ENCODE results near the gene ZNF554. TPM values are rescaled to one million over a fixed set of nuclear protein-coding genes. Genes with fewer than 3 reads are reported as not detected.
"Not testable (repeated sequence)": the region's sequence is repeated elsewhere in the genome, so short reads cannot be mapped to it uniquely, and the experiment has no call there.

ZNF554 gene
- total RNA-seq, 1 donor from 2014 or later: 4.2 TPM

DNA sequence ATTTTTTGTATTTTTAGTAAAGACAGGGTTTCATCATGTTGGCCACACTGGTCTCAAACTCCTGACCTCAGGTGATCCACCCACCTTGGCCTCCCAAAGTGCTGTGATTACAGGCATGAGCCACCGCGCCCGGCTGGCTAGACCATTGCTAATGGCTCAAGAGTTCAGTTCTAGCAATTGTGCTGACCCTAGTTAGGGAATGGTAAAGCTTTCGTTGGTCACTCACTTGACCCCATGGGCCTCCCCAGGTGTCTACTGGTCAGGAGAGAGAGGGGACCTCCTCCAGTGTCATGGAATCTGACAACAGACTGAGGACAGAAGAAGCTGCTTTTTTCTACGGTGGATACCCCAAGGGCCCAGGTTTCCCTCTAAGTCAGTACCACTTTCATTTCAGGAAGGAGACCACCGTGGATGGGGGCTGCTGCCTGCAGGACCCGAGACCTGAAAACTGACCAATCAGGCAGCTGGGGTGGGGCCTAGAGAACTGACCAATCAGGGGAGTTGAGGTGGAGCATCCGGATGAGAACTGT is 46.9 kb downstream of the ZNF554 start:
- DNase-seq: no peak
- Histone ChIP-seq H3K4me1 (no peaks in the 10 kb centered on the region), H3K27ac (no peak overlapping the region), H3K36me3 (no peaks in the 10 kb centered on the region), H3K9me3 (no peaks in the 10 kb centered on the region), H3K27me3 (ENCODE audit: low read depth) (no peaks in the 10 kb centered on the region), H3K4me3 (no peak overlapping the region)
- intact Hi-C loops (cut with DNase I): no loop called here
- ATAC-seq: no peak
- TF ChIP-seq, protein P1, sequence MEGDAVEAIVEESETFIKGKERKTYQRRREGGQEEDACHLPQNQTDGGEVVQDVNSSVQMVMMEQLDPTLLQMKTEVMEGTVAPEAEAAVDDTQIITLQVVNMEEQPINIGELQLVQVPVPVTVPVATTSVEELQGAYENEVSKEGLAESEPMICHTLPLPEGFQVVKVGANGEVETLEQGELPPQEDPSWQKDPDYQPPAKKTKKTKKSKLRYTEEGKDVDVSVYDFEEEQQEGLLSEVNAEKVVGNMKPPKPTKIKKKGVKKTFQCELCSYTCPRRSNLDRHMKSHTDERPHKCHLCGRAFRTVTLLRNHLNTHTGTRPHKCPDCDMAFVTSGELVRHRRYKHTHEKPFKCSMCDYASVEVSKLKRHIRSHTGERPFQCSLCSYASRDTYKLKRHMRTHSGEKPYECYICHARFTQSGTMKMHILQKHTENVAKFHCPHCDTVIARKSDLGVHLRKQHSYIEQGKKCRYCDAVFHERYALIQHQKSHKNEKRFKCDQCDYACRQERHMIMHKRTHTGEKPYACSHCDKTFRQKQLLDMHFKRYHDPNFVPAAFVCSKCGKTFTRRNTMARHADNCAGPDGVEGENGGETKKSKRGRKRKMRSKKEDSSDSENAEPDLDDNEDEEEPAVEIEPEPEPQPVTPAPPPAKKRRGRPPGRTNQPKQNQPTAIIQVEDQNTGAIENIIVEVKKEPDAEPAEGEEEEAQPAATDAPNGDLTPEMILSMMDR (IDR thresholded peaks at IDR 0.05): no peak

DNA sequence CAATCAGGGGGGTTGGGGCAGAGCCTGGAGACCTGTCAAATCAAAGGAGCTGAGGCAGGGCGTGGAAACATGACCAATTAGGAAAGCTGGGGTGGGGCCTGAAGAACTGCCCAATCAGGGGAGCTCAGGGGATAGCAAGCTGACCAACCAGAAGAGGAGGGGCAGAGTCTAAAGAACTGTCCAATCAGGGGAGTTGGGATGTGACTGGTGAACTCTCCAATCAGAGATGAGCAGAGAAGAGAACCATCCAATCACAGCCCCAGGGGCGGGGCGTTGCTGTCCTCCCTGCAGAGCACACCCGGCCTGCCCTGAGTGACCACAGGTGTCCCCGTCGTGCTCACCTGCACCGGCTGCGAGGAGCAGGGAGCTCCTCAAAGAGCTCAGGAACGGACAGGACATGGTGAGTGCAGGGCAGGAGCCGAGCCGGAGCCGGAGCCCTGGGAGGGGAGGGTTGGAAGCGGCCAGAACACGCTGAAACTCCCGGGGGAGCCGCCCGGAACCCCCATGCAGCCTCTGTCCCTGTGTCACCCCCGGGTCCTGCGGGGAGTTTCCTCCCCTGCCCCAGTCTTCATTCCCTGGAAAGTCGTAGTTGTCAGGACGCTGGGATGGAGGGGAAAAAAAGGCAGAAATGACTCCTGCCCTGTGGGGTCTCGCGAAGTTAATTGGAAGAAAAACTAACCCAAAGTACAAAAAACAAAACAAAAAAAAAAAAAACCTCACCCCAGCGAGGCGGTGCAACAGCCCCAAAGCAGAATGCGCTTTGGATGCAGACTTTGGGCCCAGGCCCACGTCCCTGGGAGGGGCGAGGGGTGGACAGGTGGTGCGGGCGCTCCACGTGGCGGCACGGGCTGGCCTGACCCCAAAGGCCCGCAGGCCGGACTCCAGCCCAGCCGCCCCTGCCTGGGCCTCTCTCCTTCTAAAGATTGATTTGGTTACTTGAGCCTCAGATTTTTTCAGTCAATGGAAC is 47.6 kb downstream of the ZNF554 start, which contains the start of gene ZNF556:
ZNF556 (plus strand) TSS at position 311 of the 967 bp plus-strand sequence; CDS start at position 398, 87 bp downstream.
- DNase-seq (no peak), ATAC-seq (peak in 1 of 2 donors; percentile 42)
- Histone ChIP-seq H3K36me3 (no peaks in the 10 kb centered on the region), H3K27ac (no peak within 1 kb of the TSS), H3K27me3 (ENCODE audit: low read depth) (no peaks in the 10 kb centered on the region), H3K4me1 (no peaks in the 10 kb centered on the region), H3K9me3 (no peaks in the 10 kb centered on the region), H3K4me3 (no peak within 1 kb of the TSS)
- TF ChIP-seq, protein P1 (IDR thresholded peaks at IDR 0.05): no peak
- intact Hi-C loops (cut with DNase I): no loop called here

DNA sequence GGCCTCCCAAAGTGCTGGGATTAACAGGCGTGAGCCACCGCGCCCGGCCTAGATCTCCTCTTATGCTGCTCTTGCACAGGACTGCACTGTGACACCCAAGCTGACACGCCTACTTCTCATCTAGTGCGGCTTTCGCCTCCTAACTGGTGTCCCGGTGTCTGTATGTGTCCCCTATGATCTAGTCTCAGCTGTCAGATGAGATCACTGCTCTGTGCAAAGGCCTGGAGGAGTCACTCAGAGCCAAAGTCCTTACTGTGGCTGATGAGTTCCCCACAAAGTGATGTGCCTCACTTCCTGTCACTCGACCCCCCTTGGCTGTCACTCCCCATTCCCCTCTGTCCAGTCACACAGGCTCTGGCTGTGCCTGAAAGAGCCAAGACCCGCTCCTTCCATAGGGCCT is 50.0 kb downstream of the ZNF554 start:
- ATAC-seq (no peak), DNase-seq (no peak)
- no peak overlapping the region for H3K27ac ChIP-seq
- H3K4me1 ChIP-seq: no peaks in the 10 kb centered on the region
- no peaks in the 10 kb centered on the region for H3K36me3 ChIP-seq
- H3K9me3 ChIP-seq: no peaks in the 10 kb centered on the region
- H3K27me3 ChIP-seq (ENCODE audit: low read depth): no peaks in the 10 kb centered on the region
- TF ChIP-seq, protein P1 (IDR thresholded peaks at IDR 0.05): no peak
- intact Hi-C loops (cut with DNase I): no loop called here
- no peak overlapping the region for H3K4me3 ChIP-seq

DNA sequence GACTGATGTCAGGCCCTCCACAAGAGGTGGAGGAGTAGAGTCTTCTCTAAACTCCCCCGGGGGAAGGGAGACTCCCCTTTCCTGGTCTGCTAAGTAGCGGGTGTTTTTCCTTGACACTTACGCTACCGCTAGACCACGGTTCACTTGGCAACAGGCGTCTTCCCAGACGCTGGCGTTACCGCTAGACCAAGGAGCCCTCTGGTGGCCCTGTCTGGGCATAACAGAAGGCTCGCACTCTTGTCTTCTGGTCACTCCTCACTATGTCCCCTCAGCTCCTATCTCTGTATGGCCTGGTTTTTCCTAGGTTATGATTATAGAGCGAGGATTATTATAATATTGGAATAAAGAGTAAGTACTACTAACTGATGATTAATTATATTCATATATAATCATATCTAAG is 52.5 kb downstream of the ZNF554 start:
- H3K27me3 ChIP-seq (ENCODE audit: low read depth); intact Hi-C loops (cut with DNase I); H3K27ac ChIP-seq: not testable (repeated sequence)

DNA sequence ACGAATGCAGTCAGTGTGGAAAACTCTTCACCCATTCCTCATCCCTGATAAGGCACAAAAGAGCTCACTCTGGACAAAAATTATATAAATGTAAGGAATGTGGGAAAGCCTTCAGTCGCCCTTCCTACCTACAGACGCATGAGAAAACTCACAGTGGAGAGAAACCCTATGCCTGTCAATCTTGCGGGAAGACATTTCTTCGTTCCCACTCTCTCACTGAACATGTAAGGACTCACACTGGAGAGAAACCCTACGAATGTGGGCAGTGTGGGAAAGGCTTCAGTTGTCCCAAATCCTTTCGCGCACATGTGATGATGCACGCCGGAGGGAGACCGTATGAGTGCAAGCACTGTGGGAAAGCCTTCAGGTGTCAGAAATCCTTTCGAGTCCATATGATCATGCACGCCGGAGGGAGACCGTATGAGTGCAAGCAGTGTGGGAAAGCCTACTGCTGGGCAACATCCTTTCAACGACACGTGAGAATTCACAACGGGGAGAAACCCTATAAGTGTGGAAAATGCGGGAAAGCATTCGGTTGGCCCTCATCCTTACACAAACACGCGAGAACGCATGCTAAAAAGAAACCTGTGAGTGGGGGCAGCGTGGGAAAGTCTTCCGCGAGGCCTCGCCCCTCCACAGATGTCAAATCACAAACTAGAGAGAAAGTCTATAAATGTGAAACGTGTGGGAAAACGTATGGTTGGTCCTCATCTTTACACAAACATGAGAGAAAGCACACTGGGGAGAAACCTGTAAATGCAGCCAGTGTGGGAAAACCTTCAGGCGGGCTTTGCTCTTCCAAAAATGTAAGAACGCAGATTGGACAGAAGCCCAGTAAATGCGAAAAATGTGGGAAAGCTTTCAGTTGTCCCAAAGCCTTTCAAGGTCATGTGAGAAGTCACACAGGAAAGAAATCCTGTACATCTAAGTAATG is 58.0 kb downstream of the ZNF554 start:
- Histone ChIP-seq H3K36me3 (no peaks in the 10 kb centered on the region), H3K4me3 (no peak overlapping the region), H3K27me3 (ENCODE audit: low read depth) (no peaks in the 10 kb centered on the region), H3K4me1 (no peaks in the 10 kb centered on the region), H3K27ac (no peak overlapping the region), H3K9me3 (peaks cover 29% of the 10 kb centered on the region)
- intact Hi-C loops (cut with DNase I): no loop called here
- TF ChIP-seq, protein P1 (IDR thresholded peaks at IDR 0.05): no peak
- ATAC-seq (no peak), DNase-seq (no peak)

More for the DNA sequence above, 52.5 kb downstream of the ZNF554 start:
- H3K36me3 ChIP-seq, ATAC-seq, H3K4me1 ChIP-seq, DNase-seq, H3K4me3 ChIP-seq, H3K9me3 ChIP-seq: not testable (repeated sequence)

All from lower lobe of right lung (tissue), 2 donors.